ENCODE measurements around the gene TMEM185B.
"Not testable (repeated sequence)": the region's sequence is repeated elsewhere in the genome, so short reads cannot be mapped to it uniquely, and the experiment has no call there.

TMEM185B gene

DNA sequence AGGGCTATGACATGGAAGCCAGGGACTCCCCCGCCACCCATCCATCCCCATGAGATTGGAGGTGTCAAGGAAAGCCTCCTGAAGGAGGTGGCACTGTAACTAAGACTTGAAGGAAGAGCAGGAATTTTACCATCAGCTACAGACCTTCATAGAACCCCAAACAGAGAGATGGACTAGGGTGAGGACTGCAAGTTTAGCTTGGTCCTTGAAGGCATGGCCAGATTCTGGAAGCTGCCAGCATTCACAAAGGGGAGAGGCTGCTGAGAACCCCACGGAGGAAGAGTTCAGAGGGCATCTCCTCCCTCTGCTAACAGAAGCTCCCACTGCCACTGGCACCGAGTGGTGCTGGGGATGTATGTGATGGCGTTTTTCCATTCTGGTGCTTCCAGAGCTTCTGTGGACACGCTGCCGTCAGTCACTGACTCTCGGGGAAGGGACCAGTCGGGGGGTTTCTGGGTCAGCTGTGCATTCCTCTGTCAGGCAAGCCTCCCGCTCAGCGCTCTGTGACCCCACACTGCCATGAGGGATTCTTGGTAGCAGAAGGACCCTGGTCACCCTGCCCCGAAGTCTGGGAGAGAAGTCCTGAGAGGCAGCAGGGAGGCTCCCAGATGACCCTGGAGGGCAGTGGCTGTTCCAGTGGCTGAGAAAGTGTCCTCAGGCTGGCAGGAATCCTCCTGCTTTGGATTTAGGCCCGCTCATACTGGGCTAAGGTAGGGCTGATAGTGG, 18.1 kb downstream of the TMEM185B start:
- DNase-seq, result no peak

DNA sequence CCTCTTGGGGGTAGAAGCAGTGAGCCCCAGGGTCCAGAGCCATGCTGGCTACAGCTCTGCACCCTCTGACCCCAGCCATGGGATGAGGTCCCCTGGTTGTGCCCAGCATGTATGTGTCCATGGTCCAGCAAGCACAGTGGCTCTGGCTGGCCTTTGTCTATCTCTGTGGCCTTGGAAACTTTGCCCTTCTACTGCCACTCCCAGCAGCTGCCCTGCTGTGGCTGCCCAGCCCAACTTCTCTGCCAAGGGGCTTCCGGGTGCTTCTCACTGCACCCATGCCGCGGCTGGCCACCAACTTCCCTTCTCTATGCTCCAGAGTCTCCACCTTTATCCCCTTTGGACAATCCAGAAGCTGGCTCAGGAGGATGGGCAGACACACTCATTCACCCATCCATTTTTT, 18.8 kb downstream of the TMEM185B start:
- no peak for DNase-seq

DNA sequence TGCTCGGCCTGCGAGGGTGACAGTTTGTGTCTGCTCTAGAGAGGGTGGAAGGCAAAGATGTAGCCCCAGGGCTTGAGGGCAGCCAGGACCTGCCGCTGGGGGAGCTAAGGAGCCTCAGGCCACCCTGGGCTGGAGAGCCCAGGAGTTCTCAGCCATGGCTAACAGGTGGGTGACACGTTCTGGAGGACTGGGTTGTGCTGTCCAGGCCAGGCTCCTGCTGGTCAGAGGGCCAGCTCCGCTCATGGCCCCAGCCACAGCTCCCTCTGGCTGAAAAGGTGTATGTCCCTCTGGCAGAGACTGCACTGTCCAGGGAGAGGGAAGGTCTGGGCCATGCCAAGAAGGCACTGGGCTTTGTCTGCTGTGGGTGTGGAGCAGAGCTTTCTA, 19.2 kb downstream of the TMEM185B start:
- DNase-seq, result no peak

DNA sequence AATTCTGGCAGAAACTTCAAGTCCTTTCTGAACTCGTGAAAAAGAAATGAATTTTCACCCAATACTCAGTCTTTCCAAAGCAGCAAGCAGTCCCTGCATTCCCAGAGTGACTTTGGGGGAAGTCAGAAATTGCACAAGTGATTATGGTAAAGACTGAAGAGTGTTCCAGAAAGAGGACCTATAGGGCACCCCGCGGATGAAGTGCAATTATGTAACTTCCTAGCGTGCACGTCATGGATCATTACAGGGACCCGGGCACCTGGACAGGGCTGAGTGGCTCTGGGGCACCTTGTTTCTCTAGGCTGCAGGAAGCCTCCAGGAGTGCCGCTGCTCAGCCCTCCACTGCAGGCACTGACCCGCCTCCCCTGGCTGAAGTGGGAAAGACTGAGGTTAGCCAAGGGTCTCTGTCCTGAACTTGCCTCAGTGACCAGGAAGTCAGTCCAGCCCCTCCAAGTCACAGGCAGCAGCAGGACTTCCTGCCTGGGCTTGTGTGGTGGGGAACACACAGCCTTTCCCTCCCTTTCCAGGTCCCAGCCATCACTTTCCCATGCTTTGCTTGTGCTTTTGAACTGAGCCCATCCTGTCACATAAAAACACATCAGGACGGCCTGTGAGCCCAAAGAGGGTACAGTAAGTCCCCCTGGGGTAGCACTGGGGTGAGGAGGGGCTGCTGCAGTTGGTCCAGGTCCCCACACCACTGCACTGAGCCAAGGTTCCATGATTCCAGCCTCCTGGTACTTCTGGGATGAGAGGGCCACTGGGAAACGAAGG, 19.8 kb downstream of the TMEM185B start:
- peak; percentile 91 for DNase-seq

DNA sequence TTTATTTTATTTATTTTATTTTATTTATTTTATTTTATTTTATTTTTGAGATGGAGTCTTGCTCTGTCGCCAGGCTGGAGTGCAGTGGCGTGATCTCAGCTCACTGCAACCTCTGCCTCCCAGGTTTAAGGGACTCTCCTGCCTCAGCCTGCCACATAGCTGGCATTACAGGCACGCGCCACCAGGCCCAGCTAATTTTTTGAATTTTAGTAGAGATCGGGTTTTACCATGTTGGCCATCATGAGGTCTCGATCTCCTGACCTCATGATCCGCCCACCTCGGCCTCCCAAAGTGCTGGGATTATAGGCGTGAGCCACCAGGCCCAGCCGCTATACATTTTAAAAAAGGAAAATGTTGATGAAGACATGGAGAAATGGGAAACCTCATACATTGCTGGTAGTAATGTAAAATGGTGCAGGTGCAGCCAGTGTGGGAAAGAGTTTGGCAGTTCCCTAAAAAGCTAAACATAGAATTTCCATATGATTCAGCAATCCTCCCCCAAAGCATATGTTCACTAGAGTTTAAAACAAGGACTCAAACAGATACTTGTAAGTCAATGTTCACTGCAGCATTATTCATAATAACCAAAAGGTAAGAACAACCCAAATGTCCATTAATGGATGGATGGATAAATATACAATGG, 23.3 kb downstream of the TMEM185B start:
- not testable (repeated sequence) for DNase-seq

DNA sequence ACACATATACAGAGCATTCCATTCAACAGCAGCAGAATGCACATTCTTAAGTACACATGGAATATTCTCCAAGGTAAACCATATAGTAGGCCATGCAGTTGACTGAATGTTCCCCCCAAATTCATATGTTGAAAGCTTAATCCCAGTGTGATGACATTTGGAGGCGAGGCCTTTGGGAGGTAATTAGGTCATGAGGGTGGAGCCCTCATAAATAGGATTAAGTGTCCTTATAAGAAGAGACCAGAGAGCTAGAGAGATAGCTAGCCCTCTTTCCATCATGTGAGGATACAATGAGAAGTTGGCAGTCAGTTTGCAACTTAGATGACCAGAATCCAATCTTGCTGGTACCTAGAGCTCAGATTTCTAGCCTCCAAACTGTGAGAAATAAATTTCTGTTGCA, 27.6 kb downstream of the TMEM185B start:
- DNase-seq, result no peak

DNA sequence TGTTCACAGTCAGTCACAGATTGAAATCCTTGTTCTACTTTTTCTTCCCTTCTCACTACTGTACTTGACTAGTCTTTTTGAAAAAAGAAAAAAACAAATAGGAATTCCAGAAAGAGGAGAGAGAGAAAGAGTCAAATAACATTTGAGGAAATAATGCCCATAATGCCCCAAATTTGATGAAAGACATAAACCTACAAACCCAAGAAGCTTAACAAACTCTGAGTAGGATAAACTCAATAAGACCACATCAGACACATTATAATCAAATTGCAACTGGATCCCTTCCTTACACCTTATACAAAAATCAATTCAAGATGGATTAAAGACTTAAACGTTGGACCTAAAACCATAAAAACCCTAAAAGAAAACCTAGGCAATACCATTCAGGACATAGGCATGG, 30.9 kb downstream of the TMEM185B start:
- DNase-seq, result no peak

DNA sequence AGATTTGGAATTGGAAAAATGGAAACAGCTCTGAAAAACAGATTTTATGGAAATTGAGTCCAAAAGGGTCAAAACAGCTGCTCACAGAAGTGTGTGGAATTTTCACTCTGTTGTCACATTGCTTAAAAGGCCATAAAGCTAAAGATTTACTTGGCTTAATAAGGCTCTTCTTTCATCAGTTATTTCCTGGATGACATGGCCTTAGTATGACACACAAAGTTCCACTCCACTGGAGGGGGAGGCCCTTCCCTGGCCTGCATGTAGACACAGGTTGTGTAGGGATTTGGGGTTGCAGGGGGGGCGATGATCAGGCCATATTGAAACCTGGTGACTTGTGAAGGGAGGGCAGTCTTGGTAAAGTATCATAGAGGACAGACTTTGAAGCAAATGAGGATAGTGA, 34.0 kb downstream of the TMEM185B start:
- no peak for DNase-seq

DNA sequence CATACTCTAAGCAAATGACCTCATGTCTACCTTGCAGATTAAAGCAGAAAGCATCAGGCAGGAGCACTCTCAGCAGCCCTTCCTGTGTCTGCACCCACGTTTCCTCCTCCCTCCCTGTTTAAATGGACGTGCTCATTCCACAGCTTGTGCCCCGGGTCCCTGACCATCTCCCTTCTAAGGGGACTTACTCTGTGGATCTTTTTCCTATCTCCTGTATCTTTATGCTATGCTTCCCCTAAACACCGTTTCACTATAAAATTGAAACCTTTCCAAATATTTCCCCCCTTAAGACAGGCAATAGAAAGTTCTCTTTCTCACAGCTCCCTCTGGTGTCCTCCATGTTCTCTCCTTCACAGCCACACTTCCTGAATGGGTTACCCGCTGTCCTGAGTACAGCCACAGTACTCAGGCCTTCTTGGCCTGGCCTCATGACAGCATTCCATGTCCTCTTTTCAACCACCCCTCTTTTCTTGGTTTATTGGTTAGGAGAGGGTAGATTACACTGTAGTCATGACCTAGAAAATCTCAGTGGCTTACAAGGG, 41.1 kb downstream of the TMEM185B start:
- no peak for DNase-seq

DNA sequence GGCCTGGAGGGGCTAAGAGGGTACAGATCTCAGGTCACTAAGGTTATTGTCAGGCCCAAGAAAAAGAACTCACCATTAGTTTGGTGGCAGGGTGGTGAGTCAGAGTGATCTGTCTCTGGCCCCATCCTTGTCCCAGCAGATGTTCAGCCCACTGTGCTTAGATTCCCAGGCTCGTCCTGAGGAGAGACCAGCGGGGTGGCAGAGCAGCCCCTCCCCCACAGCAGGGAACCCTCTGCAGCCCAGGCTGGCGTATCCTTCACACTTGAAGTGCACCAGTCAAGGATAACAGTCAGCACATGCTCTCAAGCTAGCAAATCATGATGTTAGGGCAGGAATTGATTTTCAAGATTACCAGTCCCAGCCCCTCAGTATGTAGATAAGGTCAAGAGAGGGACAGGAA, 43.1 kb downstream of the TMEM185B start:
- no peak for DNase-seq

DNA sequence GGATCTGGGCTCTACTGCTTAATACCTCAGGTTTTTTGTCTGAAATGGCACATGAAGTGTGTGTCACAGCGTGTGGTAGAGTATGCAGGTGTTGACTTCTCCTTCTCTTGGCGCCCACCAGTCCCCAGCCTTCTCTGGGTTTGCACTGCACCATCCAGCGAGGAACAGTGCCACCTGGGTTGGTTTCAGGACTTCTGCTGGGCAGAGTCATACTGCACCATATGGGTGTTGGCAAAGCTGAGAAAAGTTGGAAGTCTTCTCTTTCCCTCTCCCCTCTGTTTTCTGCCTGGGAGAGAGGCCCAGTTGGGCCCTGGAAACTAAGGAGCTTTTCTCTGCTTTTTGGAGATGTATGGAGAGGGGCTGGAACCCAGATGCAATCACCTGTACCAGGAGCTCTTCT, 43.8 kb downstream of the TMEM185B start:
- DNase-seq, result no peak

DNA sequence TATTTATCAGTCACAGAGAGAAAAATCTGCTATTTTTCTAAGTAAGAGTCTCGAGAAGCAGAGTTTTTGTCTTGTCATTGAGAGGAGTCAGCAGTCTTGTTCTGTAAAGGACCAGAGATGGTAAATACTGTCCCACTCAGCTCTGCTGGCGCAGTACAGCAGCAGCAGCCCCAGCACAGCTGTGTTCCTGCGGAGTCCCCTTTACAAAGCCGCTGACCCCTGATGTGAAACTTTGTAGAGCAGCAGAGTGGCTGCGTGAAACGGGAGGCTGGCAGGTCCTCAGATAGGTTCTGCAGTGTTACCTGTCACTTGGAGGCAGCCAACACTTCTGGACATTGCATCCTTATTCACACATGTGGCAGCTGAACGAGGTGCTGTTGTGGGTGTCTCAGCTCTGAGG, 45.2 kb downstream of the TMEM185B start:
- DNase-seq, result no peak

DNA sequence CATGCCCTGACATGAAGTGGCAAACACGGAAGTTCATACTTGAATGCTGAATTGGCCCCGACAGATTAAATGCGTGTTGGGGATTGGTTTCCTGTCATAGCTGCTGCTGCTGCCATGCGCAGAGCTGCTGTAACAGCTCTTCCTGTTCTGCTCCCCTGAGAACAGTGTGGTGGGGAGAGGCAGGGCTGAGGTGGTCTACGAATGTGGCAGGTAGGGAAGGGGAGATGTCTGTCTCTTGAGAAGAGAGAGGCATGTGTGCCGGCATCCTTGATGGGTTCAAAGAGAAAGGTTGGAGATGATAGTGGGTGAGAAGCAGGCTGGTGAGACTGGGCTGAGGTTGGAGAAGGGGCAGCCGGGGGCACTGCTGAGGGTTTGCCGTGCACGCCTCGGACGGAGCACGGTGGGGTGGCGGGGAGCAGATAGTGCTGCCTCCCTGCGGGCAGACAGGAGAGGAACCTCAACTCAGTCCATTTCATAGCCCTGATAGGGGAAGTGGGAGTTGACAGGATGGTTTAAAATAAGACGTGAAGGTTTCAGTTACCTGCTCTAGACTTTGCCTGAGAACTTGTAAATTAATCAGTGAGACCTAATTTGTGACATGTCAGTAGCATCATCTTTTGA, 46.1 kb downstream of the TMEM185B start:
- peak; percentile 57 for DNase-seq

DNA sequence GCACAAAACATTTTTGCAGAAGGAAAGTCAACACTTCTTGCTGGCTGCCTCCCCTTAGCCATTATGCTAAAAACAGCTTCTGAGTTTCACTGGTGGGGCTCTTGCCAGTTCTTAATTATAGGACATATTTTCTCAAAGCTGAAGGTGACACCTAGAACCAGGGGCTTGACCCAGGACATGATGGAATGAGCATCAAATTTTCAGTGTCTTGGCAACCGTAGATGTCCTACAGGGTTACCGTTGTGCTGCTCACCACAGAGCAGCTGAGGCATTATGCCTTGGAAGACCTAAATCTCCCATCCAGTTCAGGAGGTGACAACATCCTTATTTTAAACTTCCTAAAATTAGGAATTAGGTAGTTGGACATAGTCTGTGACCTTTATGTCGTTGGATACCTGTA, 46.7 kb downstream of the TMEM185B start:
- DNase-seq, result no peak

DNA sequence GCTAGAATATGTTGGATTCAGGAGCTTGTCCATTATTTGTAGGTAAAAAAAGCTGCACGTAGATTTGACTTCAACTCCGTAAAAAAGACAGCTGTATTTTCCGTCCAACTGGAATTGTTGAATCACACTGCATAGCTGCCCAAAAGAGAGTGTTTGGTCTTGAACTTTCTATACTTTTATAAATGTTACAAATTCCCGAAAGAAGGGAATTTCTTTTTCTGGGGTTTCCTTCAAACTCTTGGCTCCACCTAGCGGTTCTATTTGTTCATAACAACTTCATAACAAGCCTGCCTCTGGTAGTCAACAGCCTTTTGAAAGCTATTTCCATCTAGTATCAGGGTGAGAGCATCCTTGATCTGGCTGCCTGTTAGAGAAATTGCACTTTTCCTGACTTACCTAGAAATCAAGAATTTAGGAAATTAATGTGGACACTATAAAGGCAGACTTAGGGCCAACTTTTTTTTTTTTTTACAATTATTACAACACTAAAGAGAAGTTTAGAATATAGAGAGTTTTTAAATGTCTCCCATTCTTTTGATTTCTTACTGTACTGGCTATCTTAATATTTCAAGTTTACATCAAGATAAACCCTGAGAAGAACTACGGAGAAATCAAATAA, 48.1 kb downstream of the TMEM185B start:
- DNase-seq, result peak; percentile 79
